Effector memory CD8-positive, alpha-beta T cell (primary cell): ENCODE results near the gene KCTD17.

Experiments
- ATAC-seq: fragments of 150-1000 bp; cut with Tn5 transposase; replicated peaks from 2 replicates; pipeline ENCODE4 v1.10.0; 2021; ENCODE audit warnings: mild to moderate bottlenecking, moderate library complexity
- DNase-seq, 3 experiments: peaks; one replicate each; pipeline ENCODE4 v3.0.0; 2021
- H3K27ac Mint-ChIP-seq, 2 donors: one replicate each; pipeline ENCODE4 v1.8.0; 2022; ENCODE audit warnings: mild to moderate bottlenecking in 2 of 2, mixed read lengths in 2 of 2, moderate library complexity in 2 of 2
- H3K27me3 Mint-ChIP-seq, 2 donors: one replicate each; pipeline ENCODE4 v1.8.0; 2022; ENCODE audit warnings: mixed read lengths in 2 of 2
- H3K36me3 Mint-ChIP-seq: one replicate; pipeline ENCODE4 v1.8.0; 2022; ENCODE audit warnings: mild to moderate bottlenecking, moderate library complexity, mixed read lengths; ENCODE audit not compliant: insufficient read depth
- H3K4me1 Mint-ChIP-seq, 2 donors: one replicate each; pipeline ENCODE4 v1.8.0; 2022; ENCODE audit warnings: low read depth in 2 of 2, mixed read lengths in 2 of 2
- H3K4me3 Mint-ChIP-seq, 2 donors: one replicate each; pipeline ENCODE4 v1.8.0; 2022; ENCODE audit warnings: mild to moderate bottlenecking in 2 of 2, mixed read lengths in 2 of 2, moderate library complexity in 2 of 2
- H3K9me3 Mint-ChIP-seq, 2 donors: one replicate each; pipeline ENCODE4 v1.8.0; 2022; ENCODE audit warnings: mixed read lengths in 2 of 2

KCTD17 gene

DNA sequence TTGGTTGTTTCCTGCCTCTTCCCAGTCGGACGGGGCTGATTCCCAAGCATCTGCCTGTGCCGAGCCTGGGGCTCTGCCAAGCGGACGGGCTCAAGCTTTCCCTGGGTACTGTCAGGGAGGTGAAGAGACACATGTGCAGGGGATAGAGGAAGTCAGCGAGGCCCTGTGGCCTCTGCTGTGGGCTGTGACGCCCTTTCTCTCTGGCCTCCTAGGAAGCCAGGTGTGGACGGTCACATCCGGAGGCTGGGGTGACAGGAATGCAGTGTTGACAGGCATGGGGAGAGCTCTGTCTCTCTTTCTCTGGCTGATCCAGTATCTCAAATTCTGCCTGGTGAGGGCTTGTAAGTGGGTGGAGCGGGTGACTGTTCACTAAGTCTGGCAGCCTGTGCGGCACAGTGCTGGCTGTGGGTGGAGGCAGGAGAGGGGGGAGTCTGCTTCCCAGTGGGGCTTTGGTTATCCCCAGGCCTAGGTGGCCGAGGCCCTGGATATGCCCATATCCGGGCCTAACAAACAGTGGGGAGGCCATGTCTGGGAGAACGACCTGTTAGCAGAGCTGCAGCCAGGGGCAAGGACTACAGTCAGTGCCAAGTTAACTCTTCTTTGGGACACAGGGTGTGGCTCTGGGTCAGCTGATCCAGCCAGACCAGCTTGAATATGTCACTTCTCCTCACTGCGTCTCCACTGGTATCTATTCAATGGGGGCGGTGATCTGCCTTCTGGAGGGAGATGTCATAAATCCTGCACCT is 1.9 kb downstream of the KCTD17 start:
- no peaks in the 10 kb centered on the region for H3K9me3 Mint-ChIP-seq
- peaks cover 7 to 9% of the 10 kb centered on the region in 2 donors for H3K4me1 Mint-ChIP-seq
- peaks cover 5% of the 10 kb centered on the region for H3K36me3 Mint-ChIP-seq
- H3K27ac Mint-ChIP-seq, result no peak overlapping the region
- no peak for ATAC-seq
- no peaks in the 10 kb centered on the region for H3K27me3 Mint-ChIP-seq
- H3K4me3 Mint-ChIP-seq, result peak overlapping the region; percentile 81
- DNase-seq, result no peak

DNA sequence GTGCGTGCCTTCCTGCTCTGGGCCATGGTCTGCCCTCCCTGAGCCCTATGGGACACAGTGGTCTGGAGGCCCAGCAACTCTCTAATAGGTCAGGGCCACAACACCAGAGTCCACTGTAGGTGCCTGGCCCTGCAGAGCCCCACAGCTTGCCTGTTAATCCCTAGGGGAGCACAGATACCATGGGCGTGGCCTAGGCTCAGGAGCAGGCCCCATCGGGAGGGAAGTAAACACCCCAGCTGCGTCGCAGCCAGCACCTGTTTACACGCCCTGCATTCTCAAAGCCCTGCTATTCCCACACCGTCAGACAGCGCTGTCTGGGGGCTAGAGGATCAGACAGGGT is 2.5 kb downstream of the KCTD17 start:
- no peak overlapping the region for H3K4me3 Mint-ChIP-seq
- H3K27me3 Mint-ChIP-seq, result no peaks in the 10 kb centered on the region
- ATAC-seq (no peak), DNase-seq (no peak)
- H3K27ac Mint-ChIP-seq, result no peak overlapping the region
- H3K9me3 Mint-ChIP-seq, result no peaks in the 10 kb centered on the region
- H3K4me1 Mint-ChIP-seq, result peaks cover 7 to 9% of the 10 kb centered on the region in 2 donors
- H3K36me3 Mint-ChIP-seq, result peaks cover 7% of the 10 kb centered on the region

- no peak for ATAC-seq
- Mint-ChIP-seq H3K27ac (no peak overlapping the region), H3K27me3 (no peaks in the 10 kb centered on the region), H3K4me3 (no peak overlapping the region), H3K36me3 (peaks cover 9% of the 10 kb centered on the region), H3K4me1 (peaks cover 7 to 9% of the 10 kb centered on the region in 2 donors), H3K9me3 (no peaks in the 10 kb centered on the region)
- no peak for DNase-seq
These were observed 3.2 kb downstream of the KCTD17 start for GRCh38 chr22:37054600-37055365.

DNA sequence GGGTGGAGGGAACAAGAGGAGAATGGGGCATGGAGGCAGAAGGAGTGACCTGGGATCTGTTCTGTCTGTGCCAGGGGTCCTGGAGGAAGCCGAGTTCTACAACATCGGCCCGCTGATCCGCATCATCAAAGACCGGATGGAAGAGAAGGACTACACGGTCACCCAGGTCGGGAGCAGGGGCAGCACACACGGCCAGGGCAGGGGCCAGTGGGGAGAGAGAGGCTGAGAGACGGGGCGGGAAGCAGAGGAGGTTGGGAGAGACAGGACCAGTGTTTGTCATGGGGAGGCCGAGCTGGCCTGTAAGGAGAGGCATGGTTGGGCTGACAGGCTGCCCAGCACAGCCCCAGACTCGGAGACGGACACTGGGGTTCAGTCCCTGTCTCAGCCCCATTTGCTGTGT is 4.7 kb downstream of the KCTD17 start:
- Mint-ChIP-seq H3K27me3 (no peaks in the 10 kb centered on the region), H3K36me3 (peaks cover 11% of the 10 kb centered on the region), H3K27ac (peak overlapping the region in 1 of 2 donors; percentile 26), H3K9me3 (no peaks in the 10 kb centered on the region), H3K4me1 (peaks cover 7 to 13% of the 10 kb centered on the region in 2 donors), H3K4me3 (no peak overlapping the region)
- DNase-seq, result no peak
- no peak for ATAC-seq

- peak overlapping the region in 1 of 2 donors; percentile 54 for H3K27ac Mint-ChIP-seq
- peaks cover 5 to 14% of the 10 kb centered on the region in 2 donors for H3K4me1 Mint-ChIP-seq
- DNase-seq (no peak), ATAC-seq (no peak)
- H3K4me3 Mint-ChIP-seq, result no peak overlapping the region
- H3K9me3 Mint-ChIP-seq, result no peaks in the 10 kb centered on the region
- H3K36me3 Mint-ChIP-seq, result peaks cover 11% of the 10 kb centered on the region
- H3K27me3 Mint-ChIP-seq, result no peaks in the 10 kb centered on the region
These were observed 5.7 kb downstream of the KCTD17 start for GRCh38 chr22:37057226-37057625.

- Mint-ChIP-seq H3K36me3 (peaks cover 11% of the 10 kb centered on the region), H3K27me3 (no peaks in the 10 kb centered on the region), H3K4me1 (peaks cover 0 to 8% of the 10 kb centered on the region in 2 donors), H3K9me3 (no peaks in the 10 kb centered on the region), H3K27ac (peak overlapping the region in 1 of 2 donors; percentile 54), H3K4me3 (no peak overlapping the region)
- no peak for DNase-seq
- no peak for ATAC-seq
These were observed 6.4 kb downstream of the KCTD17 start for GRCh38 chr22:37057796-37058510.

DNA sequence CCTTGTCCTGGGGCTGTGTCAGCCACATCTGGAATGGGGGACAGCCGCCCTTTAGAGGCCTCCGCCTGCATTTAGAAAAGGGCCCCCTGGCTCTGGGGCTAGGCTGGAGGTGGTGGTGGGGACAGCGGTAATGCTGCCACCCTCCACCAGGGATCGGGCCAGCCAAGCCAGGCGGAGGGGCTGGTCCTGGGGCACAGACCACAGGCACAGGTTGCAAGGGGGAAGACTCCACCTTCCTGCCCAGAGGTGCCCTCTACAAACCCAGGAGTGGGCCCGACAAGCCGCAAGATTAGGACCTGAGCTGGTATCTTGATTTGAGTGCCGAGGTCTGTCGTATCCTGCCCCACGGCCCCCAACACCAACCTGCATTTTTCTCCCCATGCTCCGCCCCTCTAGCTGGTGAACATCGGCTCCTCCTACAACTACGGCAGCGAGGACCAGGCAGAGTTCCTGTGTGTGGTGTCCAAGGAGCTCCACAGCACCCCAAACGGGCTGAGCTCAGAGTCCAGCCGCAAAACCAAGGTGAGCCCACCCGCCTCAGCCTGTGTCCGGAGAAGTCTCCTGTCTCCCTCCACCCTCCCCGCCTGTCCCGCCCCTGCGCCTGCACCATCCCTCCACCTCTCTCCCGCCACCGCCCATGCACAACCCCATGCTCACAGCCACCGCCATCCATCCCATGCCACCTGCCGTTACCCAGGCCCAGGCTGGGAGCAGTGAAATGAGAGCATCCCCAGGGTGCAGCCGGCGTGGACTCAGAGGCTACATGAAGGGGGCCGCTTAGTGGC is 7.6 kb downstream of the KCTD17 start:
- Mint-ChIP-seq H3K9me3 (no peaks in the 10 kb centered on the region), H3K4me3 (no peak overlapping the region), H3K27ac (peak overlapping the region in 1 of 2 donors; percentile 49), H3K27me3 (no peaks in the 10 kb centered on the region), H3K36me3 (peaks cover 11% of the 10 kb centered on the region), H3K4me1 (peaks cover 0 to 5% of the 10 kb centered on the region in 2 donors)
- ATAC-seq (no peak), DNase-seq (no peak)

- ATAC-seq, result peak; percentile 78
- no peaks in the 10 kb centered on the region for H3K9me3 Mint-ChIP-seq
- no peak for DNase-seq
- H3K4me1 Mint-ChIP-seq, result peaks cover 0 to 7% of the 10 kb centered on the region in 2 donors
- H3K36me3 Mint-ChIP-seq, result peaks cover 15% of the 10 kb centered on the region
- no peaks in the 10 kb centered on the region for H3K27me3 Mint-ChIP-seq
- no peak overlapping the region for H3K4me3 Mint-ChIP-seq
- peak overlapping the region in 1 of 2 donors; percentile 49 for H3K27ac Mint-ChIP-seq
These were observed 8.4 kb downstream of the KCTD17 start for GRCh38 chr22:37059876-37060449.

DNA sequence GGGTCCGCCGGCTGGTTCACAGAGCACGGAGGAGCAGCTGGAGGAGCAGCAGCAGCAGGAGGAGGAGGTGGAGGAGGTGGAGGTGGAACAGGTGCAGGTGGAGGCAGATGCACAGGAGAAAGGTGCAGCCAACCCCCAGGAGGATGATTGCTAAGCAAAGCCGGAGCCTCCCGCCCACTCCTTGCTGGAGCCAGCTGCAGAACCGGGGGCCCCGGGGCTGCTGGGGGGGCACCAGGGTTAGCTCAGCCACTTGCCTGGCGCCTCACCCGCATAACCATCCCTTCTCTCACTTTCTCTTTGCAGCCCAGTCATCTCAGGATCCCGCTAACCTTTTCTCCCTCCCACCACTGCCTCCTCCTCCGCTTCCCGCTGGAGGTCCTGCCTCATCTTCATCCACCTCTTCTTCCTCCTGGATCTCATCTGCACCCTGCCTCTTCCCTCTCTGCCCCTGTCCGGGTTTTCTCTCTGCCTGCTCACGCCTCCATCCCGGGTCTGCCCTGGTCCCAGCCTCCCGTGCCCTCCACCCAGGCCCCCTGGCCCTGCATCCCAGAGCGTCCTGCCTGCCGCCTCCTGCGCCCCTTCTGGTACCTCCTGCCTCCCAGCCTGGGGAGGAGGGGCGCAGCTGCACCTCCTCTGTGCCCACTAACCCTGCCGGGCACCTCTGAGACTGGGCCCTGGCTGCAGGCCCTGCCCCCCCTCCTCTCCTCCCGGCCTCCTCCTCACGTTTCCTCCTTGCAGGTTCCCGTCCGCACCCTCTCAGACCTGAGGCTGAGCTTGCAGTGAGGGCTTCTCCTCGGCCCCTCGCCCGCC is 9.5 kb downstream of the KCTD17 start:
- peak; percentile 39 for ATAC-seq
- no peaks in the 10 kb centered on the region for H3K9me3 Mint-ChIP-seq
- no peaks in the 10 kb centered on the region for H3K27me3 Mint-ChIP-seq
- peaks cover 0 to 7% of the 10 kb centered on the region in 2 donors for H3K4me1 Mint-ChIP-seq
- H3K27ac Mint-ChIP-seq, result no peak overlapping the region
- no peak for DNase-seq
- peaks cover 18% of the 10 kb centered on the region for H3K36me3 Mint-ChIP-seq
- peak overlapping the region in 1 of 2 donors; percentile 37 for H3K4me3 Mint-ChIP-seq

DNA sequence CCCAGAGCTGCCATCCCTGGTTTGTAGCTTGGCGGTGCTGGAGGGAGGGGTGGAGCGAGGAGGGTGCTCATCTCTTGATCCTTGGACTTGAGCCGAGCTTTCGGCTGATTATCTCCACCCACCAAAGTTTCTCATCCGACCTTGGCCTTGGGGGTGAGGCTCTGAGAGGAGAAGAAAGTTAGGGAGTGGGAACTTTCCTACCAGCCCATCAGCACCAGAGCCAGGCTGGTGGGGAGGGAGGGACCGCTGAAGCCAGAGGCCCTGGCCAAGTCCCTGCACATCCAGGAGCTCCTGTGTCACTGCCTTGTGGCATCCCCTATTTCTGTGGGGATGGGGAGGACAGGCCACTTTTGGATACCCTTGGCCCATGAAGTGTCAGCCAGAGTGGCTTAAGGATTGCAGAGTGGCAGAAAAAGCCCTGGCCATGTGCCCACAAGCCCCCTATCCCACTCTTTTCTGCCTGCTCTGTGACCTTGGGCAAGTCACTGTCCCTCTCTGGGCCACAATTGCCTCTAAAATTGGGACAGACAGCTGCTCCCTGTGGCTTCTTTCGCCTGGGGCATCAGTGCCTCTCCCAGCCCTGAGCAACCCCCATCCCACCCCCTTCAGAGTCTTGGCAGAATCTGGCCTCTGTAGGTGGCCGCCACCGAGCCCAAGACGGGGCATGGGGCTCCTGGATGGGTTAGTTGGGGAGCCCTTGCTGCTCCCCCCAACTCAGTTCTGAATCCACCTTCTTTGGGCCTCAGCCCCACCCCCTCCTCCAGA is 10.3 kb downstream of the KCTD17 start:
- peak overlapping the region in 1 of 2 donors; percentile 25 for H3K4me3 Mint-ChIP-seq
- no peak for DNase-seq
- H3K36me3 Mint-ChIP-seq, result peaks cover 18% of the 10 kb centered on the region
- H3K27ac Mint-ChIP-seq, result no peak overlapping the region
- ATAC-seq, result no peak
- H3K27me3 Mint-ChIP-seq, result no peaks in the 10 kb centered on the region
- peaks cover 0 to 7% of the 10 kb centered on the region in 2 donors for H3K4me1 Mint-ChIP-seq
- no peaks in the 10 kb centered on the region for H3K9me3 Mint-ChIP-seq

DNA sequence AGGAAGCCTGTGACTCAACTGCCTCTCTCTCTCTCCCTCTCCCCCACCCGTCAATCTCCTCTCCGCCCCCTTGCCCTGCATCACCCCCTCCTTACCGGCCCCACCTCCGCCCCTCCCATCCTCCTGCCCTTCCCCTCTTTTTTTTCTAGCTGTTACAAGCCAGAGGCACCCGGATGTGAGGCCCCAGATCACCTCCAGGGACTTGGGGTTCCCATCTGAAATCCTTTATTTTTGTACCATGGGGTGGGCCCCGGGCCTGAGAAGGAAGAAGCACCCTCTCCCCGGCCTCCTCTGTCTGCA is 10.8 kb downstream of the KCTD17 start:
- DNase-seq (no peak), ATAC-seq (no peak)
- no peak overlapping the region for H3K4me3 Mint-ChIP-seq
- H3K4me1 Mint-ChIP-seq, result peaks cover 0 to 7% of the 10 kb centered on the region in 2 donors
- H3K36me3 Mint-ChIP-seq, result peaks cover 18% of the 10 kb centered on the region
- no peaks in the 10 kb centered on the region for H3K27me3 Mint-ChIP-seq
- H3K9me3 Mint-ChIP-seq, result no peaks in the 10 kb centered on the region
- H3K27ac Mint-ChIP-seq, result no peak overlapping the region
